Frontal cortex (tissue), 4 donors: Measurements from ENCODE around the gene MET. TPM values are rescaled to one million over a fixed set of nuclear protein-coding genes. Genes with fewer than 3 reads are reported as not detected.
"Not testable (repeated sequence)": the region's sequence is repeated elsewhere in the genome, so short reads cannot be mapped to it uniquely, and the experiment has no call there.

Experiments
- DNase-seq, 2 donors: peaks; one replicate each; pipeline ENCODE4 v3.0.0; 2012; ENCODE audit warnings: low spot score in 2 of 2
- FAIRE-seq: peaks from 2 replicates; lab custom pipeline; 2012; peaks lifted over from hg19 to GRCh38; lab: Jason Lieb, UNC
- total RNA-seq: library from RNA; depleted of rRNA; stranded (reverse); fragments of >200 nt; gene quantifications from one replicate; pipeline ENCODE4 v1.2.3, GENCODE V29; 2014
- donor health status: control.
- donor health status: control.
- donor health status: control.

The MET gene
- total RNA-seq, 1 donor from 2014 or later, result 2.9 TPM

DNA sequence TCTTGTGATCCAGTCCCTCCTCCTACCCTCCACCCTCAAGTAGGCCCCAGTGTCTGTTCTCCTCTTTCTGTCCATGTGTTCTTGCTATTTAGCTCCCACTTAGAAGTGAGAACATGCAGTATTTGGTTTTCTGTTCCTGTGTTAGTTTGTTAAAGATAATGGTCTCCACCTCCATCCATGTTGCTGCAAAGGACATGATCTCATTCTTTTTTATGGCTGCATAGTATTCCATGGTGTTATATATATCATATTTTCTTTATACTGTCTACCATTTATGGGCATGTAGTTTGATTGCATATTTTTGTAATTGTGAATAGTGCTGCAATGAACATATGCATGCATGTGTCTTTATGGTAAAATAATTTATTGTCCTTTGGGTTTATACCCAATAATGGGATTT lies 12.7 kb upstream of the MET start:
- DNase-seq, FAIRE-seq: not testable (repeated sequence)

DNA sequence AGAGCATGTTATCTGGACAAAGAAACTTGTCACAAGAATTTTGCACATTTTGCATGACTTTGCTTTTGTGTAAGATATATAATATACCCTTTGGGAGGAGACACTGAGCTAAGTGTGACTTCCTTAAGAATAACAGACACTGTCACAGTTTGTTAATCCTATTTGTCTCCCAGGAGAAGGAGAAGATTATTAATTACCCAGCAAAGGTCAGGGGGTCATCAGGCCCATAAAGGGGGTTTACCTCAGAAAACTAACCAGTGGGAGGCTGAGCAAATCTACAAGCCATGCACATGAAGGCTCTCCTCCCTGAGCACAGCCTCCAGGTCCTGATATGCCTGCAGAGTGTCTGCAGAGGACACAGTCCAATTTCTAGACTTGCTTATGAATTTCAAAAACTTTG lies 10.1 kb upstream of the MET start:
- DNase-seq, result no peak
- FAIRE-seq, result no peak

- no peak for DNase-seq
- FAIRE-seq, result no peak
Observed at GRCh38 chr7:116663744-116664143, 8.3 kb upstream of the MET start.

DNA sequence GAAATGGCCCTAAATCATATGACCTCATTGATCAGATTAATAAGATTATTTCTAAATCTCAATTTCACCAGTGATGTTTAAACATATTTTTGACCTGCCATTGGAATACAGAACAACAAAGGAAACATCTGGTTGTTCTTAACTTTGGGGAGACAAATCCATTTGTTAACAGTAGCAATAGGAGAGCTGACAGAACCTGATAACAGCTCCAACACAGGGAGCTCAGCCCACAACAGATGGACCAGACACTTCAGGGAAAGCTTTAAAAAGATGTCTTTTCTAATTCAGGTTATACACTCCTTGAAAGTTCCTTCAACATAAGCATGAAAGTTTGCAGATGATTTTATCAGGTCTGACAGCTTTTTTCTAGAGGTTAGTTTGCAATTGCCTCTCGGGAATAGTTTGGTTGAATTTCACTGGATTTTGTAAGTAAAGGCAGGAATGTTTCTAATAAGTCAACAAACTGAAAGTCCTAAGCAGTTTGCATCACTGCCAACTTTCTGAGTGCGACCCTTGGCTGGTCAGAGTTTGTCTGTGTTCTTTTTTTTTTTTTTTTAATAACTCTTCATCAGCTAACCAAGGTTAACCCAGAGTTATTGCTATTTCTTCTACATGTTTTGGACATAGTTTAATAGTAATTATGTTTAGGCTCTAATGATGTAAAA lies 6.5 kb upstream of the MET start:
- DNase-seq (no peak), FAIRE-seq (no peak)

GRCh38 chr7:116669769-116670168 lies 2.2 kb upstream of the MET start:
- FAIRE-seq, result no peak
- DNase-seq, result no peak

- DNase-seq, result no peak
- no peak for FAIRE-seq
Observed at GRCh38 chr7:116670409-116671015, 1.5 kb upstream of the MET start.

DNA sequence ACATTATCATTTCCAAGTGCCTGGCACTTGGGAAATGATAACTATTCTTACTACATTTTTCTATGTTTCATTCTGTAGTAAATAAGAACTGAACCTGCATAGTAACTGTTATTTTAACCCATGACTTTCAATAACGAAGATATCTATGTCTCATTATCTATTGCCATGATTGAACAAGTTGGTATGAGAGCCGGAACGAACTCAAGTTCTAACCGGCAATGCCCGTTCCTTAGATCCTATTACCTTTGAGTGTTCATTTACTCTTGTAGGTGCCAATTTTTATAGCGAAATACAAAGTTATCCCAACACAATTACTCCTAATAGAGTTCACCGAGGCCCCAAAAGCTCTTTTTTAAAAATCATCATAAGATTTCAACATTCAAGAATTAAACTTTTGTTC lies 885 bp upstream of the MET start:
- FAIRE-seq, result no peak
- no peak for DNase-seq

- DNase-seq (no peak), FAIRE-seq (no peak)
Observed at GRCh38 chr7:116672596-116673456, 830 bp downstream of the MET start.

DNA sequence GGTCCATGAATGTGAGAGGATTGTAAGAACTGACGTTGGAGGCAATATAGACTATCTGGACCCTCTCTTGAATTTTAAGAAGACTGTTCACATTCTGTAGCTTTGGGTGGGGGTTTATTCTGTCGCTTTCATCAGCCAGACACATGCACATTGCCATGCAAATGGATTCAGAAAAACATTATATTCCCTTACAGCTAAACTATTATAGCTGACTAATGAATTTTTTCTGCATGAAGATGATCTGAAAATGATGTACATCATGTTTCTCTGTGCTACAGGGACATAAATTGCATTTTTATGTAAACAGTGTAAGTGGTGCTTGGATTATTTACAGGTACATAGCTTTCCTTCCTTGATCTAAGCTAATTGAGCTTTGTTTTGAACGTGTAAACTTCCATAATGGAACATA lies 1.5 kb downstream of the MET start:
- no peak for DNase-seq
- FAIRE-seq, result no peak

- DNase-seq, result no peak
- no peak for FAIRE-seq
Observed at GRCh38 chr7:116674508-116675173, 2.6 kb downstream of the MET start.

- no peak for DNase-seq
Observed at GRCh38 chr7:116675812-116676355, 3.9 kb downstream of the MET start.

DNA sequence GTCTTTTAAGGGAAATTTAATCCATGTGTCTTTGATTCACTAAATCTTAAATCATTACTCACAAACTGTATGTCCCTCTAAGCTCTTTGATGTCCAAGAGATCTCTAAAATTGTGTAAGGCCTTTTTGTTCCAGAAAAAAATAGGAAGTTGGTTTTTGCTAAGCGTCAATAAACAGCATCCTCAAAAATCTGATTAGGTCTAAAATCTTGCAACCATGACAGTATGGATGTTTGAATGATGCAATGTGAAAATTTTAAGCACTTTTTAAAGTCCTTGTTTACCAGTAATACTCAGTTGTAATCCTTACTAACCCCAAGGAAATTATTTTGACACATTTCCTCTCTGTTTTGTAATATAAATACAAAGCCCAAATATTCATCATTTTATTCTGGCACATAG lies 6.8 kb downstream of the MET start:
- DNase-seq (no peak), FAIRE-seq (no peak)

More at GRCh38 chr7:116675812-116676355, 3.9 kb downstream of the MET start:
- FAIRE-seq, result no peak

GRCh38 chr7:116679500-116679899 lies 7.5 kb downstream of the MET start:
- DNase-seq (no peak), FAIRE-seq (no peak)

- DNase-seq (no peak), FAIRE-seq (no peak)
Observed at GRCh38 chr7:116683786-116684185, 11.8 kb downstream of the MET start.

- no peak for FAIRE-seq
- DNase-seq, result no peak
Observed at GRCh38 chr7:116686033-116686432, 14.0 kb downstream of the MET start.

GRCh38 chr7:116686812-116687419 lies 14.9 kb downstream of the MET start:
- DNase-seq (no peak), FAIRE-seq (no peak)

DNA sequence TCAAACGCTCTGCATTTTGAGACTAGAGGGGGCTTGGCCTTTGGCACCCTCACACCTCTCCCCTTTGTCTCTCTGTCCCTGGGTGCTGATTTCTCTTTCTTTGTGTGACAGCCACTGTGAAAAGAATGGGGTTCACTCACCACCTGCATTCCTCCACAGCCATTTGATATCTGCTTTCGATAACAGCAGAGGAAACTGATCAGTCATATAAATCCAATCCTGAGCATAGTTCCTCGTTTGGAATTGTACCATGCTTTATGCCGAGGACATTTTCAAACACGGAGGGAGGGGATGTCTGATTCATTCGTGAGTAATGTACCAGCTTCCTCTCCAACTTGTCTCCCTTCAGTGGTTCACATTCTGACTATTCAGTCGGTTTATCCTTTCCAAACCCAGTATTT lies 15.8 kb downstream of the MET start:
- DNase-seq (no peak), FAIRE-seq (no peak)

- DNase-seq, result no peak
- FAIRE-seq, result no peak
Observed at GRCh38 chr7:116689790-116690259, 17.8 kb downstream of the MET start.

- DNase-seq (no peak), FAIRE-seq (no peak)
Observed at GRCh38 chr7:116691664-116692063, 19.7 kb downstream of the MET start.
